Breast epithelium (tissue), 4 donors: ENCODE results near the gene PPP1R2. TPM values are rescaled to one million over a fixed set of nuclear protein-coding genes. Genes with fewer than 3 reads are reported as not detected.

Experiments used
- DNase-seq, 2 donors: peaks; one replicate each; pipeline ENCODE4 v3.0.0-alpha.2; 2019; ENCODE audit warnings: low spot score in 2 of 2
- H3K27ac ChIP-seq, 2 donors: fragments of 200-600 bp; sonication (generic) in 1 of 2; one replicate each; pipeline ENCODE4 v1.5.1; 2016 to 2019; ENCODE audit warnings: mild to moderate bottlenecking in 1 of 2
- H3K27me3 ChIP-seq, 2 donors: fragments of 200-600 bp; sonication (generic) in 1 of 2; one replicate each; pipeline versions ENCODE4 v1.5.1 to v1.6.0; 2017 to 2019; ENCODE audit warnings: control low read depth in 1 of 2, mild to moderate bottlenecking in 1 of 2
- H3K36me3 ChIP-seq: fragments of 200-600 bp; one replicate; pipeline ENCODE4 v1.5.1; 2019
- H3K4me1 ChIP-seq, 2 donors: fragments of 200-600 bp; sonication (generic); one replicate each; pipeline ENCODE4 v1.5.1; 2016 to 2019; ENCODE audit warnings: control low read depth in 1 of 2
- H3K4me3 ChIP-seq, 3 donors: fragments of 200-600 bp; sonication (generic); 1 replicate in 2 of 3; 2 replicates in 1 of 3; pipeline ENCODE4 v1.5.1; 2016 to 2019; ENCODE audit warnings: mild to moderate bottlenecking in 3 of 3, moderate library complexity in 2 of 3
- H3K9me3 ChIP-seq, 2 donors: fragments of 200-600 bp; sonication (generic) in 1 of 2; one replicate each; pipeline ENCODE4 v1.5.1; 2016 to 2019; ENCODE audit warnings: control low read depth in 1 of 2
- CTCF ChIP-seq, 3 donors: fragments of 450-650 bp; IDR thresholded peaks; one replicate each; pipeline ENCODE4 v1.5.1; 2016 to 2017; ENCODE audit warnings: antibody characterized with exemption in 3 of 3, mild to moderate bottlenecking in 3 of 3, moderate library complexity in 3 of 3
- POLR2A ChIP-seq: fragments of 450-650 bp; IDR thresholded peaks from one replicate; pipeline ENCODE4 v1.6.1; 2016; ENCODE audit warnings: antibody characterized with exemption, mild to moderate bottlenecking, moderate library complexity
- POLR2AphosphoS5 ChIP-seq, 3 donors: sonication (generic); formaldehyde crosslinking; IDR thresholded peaks; one replicate each; pipeline ENCODE4 v1.6.1; 2017; ENCODE audit warnings: antibody characterized with exemption in 3 of 3
- intact Hi-C: fragments of 100-400 bp; cut with DNase I; formaldehyde crosslinking; loops from one replicate; pipeline ENCODE4 v1.15.1; 2023; ENCODE audit warnings: low total_unique reads
- total RNA-seq, 3 donors: library from RNA; depleted of rRNA; stranded (reverse); fragments of >200 nt; gene quantifications; one replicate each; pipeline ENCODE4 v1.1.0, GENCODE V29; 2016

Gene PPP1R2
- total RNA-seq, 3 donors from 2014 or later = 44.8 to 65.7 (median 61.6) TPM

- Histone ChIP-seq H3K9me3 (no peaks in the 10 kb centered on the region), H3K27me3 (no peaks in the 10 kb centered on the region), H3K4me1 (no peaks in the 10 kb centered on the region), H3K27ac (no peak overlapping the region), H3K4me3 (no peak overlapping the region), H3K36me3 (no peaks in the 10 kb centered on the region)
- DNase-seq = no peak
- intact Hi-C loops = no loop called here
- TF ChIP-seq POLR2AphosphoS5 (IDR thresholded peaks at IDR 0.05) = no peak
- no peak for TF ChIP-seq POLR2A
- no peak for TF ChIP-seq CTCF (IDR thresholded peaks at IDR 0.05)
These were observed 14.2 kb upstream of the PPP1R2 start for GRCh38 chr3:195557322-195557721.

GRCh38 chr3:195556390-195556789, 13.3 kb upstream of the PPP1R2 start:
- intact Hi-C loops = no loop called here
- no peaks in the 10 kb centered on the region for H3K36me3 ChIP-seq
- DNase-seq = no peak
- no peak overlapping the region for H3K27ac ChIP-seq
- no peak overlapping the region for H3K4me3 ChIP-seq
- no peaks in the 10 kb centered on the region for H3K4me1 ChIP-seq
- H3K27me3 ChIP-seq = no peaks in the 10 kb centered on the region
- no peaks in the 10 kb centered on the region for H3K9me3 ChIP-seq
- TF ChIP-seq POLR2AphosphoS5 (IDR thresholded peaks at IDR 0.05) (no peak), CTCF (IDR thresholded peaks at IDR 0.05) (no peak), POLR2A (no peak)

- TF ChIP-seq POLR2A (no peak), CTCF (IDR thresholded peaks at IDR 0.05) (no peak), POLR2AphosphoS5 (IDR thresholded peaks at IDR 0.05) (no peak)
- intact Hi-C loops = no loop called here
- no peak for DNase-seq
- Histone ChIP-seq H3K9me3 (no peaks in the 10 kb centered on the region), H3K27me3 (no peaks in the 10 kb centered on the region), H3K27ac (no peak overlapping the region), H3K36me3 (no peaks in the 10 kb centered on the region), H3K4me3 (no peak overlapping the region), H3K4me1 (no peaks in the 10 kb centered on the region)
These were observed 12.0 kb upstream of the PPP1R2 start for GRCh38 chr3:195555110-195555509.

GRCh38 chr3:195554458-195554857, 11.3 kb upstream of the PPP1R2 start:
- TF ChIP-seq POLR2A = no peak
- no peak for TF ChIP-seq POLR2AphosphoS5 (IDR thresholded peaks at IDR 0.05)
- TF ChIP-seq CTCF (IDR thresholded peaks at IDR 0.05) = no peak
- H3K4me3 ChIP-seq = no peak overlapping the region
- no peak overlapping the region for H3K27ac ChIP-seq
- no peaks in the 10 kb centered on the region for H3K27me3 ChIP-seq
- no peaks in the 10 kb centered on the region for H3K4me1 ChIP-seq
- no peaks in the 10 kb centered on the region for H3K36me3 ChIP-seq
- H3K9me3 ChIP-seq = no peaks in the 10 kb centered on the region
- intact Hi-C loops = no loop called here
- no peak for DNase-seq

GRCh38 chr3:195553268-195553667, 10.1 kb upstream of the PPP1R2 start:
- no peak for DNase-seq
- Histone ChIP-seq H3K36me3 (no peaks in the 10 kb centered on the region), H3K4me1 (peaks cover 0 to 6% of the 10 kb centered on the region in 2 donors), H3K27me3 (no peaks in the 10 kb centered on the region), H3K9me3 (no peaks in the 10 kb centered on the region), H3K4me3 (no peak overlapping the region), H3K27ac (no peak overlapping the region)
- intact Hi-C loops = no loop called here
- TF ChIP-seq POLR2A = no peak
- no peak for TF ChIP-seq CTCF (IDR thresholded peaks at IDR 0.05)
- TF ChIP-seq POLR2AphosphoS5 (IDR thresholded peaks at IDR 0.05) = no peak
